HG03025 (cell line): ENCODE data around the gene CNNM4.
A peak's percentile ranks its signal among the peaks of the same experiment; 100 is the strongest.

Experiments used
- ATAC-seq: cut with Tn5 transposase; IDR thresholded peaks from one replicate; pipeline ENCODE4 v1.9.1; 2021; ENCODE audit warnings: mild to moderate bottlenecking, moderate library complexity; ENCODE audit not compliant: unreplicated experiment, low FRiP score

Gene CNNM4

DNA sequence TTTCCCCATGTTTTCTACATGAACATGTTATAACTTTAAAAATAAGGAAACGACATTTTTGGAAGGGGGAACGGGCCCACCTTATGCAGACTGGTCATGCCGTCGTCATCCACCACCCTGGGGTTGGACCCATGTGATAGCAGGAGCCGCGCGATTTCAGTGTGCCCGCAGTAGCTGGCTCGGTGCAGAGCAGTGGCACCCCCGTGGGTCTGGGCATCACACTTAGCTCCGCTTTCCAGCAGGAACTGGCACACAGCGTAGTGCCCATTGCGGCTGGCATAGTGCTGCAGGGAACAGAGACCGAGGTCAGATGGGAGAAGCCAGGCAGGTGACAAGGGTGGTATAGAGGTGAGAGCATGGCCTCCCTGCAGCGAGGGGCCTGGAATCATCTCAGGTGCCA is 92.6 kb downstream of the CNNM4 start:
- no peak for ATAC-seq

DNA sequence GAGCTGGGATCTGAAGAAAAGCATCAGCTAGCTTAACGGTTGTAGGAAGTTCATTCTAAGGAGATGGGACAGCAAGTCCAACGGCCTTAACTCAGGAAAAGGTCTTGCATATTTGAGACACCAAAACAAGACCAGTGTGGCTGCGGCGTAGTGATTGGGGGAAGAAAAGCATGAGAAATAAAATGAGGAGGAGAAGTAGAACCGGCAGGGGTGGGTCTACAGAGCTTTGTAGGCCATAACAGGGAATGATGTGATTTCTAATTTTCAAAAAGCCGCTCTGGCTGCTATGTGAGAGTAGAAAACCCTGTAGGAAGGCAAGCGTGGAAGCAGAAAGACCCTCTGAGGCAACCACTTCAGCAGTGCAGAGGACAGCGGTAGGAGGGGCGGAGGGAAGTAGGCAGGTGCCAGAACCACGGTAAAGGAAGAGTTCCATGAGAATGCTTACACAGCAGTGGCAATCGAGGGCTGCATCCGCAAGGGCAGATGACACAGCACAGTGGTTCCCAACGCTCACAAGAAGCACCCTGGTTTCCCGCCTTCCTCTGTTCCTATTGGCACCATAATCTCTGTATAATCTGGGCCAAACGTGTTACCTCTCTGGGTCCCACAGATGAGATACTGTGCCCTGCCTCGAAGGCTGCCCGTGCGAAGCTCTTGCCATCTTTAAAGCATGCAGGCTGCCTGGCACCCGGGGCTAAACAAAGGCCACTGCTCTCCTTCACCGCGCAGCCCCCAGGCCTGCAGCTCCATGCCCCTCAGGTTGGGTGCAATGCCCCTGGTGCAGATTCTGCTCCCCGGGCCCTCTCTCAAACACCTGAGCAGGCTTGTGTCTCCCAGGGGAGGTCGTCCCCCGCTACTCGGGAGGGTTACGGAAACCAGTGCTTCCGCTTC is 96.3 kb downstream of the CNNM4 start:
- ATAC-seq, result no peak

DNA sequence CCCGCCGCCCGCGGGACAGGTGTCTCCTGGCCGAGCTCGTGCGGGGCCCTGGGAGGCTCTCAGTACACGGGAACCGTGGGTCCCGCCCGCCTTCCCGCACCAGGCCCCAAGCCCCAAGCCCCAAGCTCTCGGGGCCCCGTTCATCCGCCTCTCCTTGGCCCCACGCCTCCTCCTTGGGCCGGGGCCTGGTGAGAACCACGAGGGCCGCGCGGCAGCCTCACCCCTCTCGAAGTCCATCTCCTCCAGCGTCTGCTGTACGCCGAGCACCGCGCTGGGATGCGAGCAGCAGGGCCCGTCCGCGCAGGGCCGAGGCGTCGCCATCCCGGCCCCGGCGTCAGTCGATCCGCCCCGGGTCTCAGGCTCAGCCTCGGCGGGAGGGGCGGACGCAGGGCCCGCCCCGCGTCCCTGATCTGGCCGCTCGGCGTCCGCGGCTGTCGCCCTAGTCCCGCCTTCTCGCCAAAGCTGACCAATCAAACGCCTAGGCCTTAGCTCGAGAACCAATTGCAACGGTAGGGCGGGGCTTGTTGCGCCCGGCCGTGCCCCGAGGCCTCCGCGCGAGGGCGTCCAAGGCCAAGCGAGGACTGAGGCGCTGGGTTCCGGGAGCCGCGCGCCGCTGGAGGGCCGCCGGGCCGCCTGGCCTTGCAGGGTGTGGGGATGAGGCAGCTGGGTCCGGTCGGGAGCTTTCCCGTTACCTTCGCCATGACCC is 97.1 kb downstream of the CNNM4 start, which contains the start of gene ANKRD39:
Gene ANKRD39, minus strand, starts transcription at position 350 of the 706 bp plus-strand sequence. Its CDS starts 29 bp downstream, at position 321.
- ATAC-seq, result peak; percentile 86

DNA sequence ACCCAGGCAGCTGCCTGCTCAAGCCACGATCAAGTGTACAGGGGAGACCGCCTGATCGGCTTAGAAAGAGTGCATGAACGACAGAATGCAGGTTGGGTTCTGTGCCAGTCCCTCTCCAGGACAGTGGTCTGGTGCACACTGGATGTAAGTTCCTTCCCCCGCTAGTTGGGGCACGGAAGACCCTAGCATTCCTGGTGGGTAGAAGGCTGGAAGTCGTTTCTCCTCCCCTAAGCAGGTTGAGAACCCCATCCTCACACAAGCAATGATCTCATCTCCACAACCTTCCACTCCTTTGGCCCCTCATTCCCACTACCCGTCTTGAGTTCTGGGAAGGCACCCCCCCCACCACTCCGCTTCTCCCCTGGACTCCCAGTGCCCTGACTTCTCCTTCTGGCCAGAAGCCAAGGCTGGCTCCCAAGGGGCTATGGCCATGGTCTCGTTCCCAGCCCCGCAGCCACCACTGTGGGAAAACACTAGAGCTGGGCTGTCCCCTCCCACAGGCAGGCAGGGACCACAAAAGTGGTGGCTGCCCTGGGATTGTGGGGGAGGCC is 98.5 kb downstream of the CNNM4 start:
- no peak for ATAC-seq

DNA sequence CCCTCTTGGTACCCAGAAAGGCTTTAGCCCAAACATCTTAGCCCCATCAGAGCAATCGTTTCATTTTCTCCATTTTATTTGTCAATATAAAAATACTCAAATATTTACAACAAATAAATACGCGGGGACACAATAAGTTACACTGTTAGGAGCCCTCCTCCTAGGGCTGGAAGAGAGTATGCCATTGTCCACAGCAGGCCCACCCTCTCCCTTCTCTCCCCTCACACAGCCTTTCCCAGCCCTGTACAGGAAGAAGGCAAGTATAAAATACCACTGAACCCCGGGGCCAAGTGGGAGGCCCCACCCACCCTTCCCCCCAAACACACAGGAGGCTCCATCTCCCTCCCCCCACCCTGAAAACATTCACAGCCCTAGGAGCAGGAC is 99.0 kb downstream of the CNNM4 start:
- ATAC-seq, result no peak

DNA sequence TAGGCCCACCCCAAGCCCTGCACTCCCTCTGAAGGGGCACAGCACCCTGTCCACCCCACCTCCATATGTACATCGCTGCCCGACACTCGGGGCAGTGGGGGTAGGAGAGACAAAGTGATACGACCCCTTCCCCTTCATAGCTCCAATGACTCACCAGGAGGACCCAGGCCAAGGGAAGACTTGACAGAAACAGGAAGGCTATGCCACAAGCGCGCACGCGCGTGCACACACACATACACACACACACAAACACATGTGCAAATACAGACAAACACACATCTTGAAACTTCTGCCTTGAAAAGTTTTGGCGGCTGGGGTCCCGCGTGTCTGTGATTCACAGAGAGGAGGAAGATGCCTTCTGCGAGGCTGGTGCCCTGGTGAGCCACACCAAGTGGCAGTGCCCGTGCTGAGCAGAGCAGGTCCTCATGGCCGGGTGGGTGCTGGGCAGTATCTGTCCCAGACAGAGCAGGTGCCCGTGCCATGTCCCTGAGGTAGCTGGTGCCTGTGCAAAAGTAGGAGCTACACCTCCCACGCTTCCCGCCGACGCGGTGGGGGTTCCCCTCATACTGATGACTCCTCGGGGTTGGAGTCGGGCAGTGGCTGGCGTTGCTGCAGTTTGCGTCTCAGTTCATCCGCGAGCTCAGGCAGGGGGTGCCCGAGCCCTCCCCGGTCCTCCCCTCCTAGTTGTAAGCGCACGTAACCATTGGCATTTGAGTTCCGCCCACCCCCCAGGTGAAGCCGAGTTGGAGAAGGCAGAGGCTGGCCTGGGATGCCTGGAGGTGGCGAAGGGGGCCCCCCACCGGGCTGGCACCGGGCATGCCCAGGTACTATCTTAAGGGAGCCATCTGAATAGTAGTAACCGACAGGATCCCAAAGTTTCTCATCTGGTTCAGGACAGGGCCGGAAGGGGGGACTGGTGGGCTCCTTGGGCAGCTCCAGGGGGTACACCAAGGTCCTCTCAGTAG is 99.6 kb downstream of the CNNM4 start:
- ATAC-seq, result no peak

DNA sequence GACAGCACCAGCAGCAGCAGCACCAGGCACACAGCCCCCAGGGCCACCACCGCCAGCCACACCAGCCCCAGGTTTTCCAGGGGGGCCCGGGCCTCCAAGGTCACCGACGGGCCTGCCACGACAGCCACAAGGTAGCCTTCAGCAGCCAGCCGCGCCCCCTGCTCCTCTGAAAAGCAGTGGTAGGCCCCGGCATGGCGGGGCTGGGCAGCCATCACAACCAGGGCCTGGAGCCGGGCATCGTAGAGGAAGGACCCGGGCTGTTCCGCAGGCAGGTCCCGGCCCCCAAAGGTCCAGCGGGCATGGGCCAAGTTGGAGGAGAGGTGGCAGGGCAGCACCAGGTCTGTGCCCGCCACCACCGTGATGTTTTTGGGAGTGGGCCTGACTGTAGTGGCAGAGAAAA is 100.4 kb downstream of the CNNM4 start:
- ATAC-seq, result no peak
